Activated T-helper 9 cell treated with anti-CD3 and anti-CD28 coated beads, Interleukin-2, amount 50 U/mL, for 16 hours (primary cell): Measurements from ENCODE around the gene DTD1.

Experiments used
- DNase-seq: peaks from one replicate; pipeline ENCODE4 v3.0.0-alpha.2; 2020; ENCODE audit warnings: low read depth

The DTD1 gene

DNA sequence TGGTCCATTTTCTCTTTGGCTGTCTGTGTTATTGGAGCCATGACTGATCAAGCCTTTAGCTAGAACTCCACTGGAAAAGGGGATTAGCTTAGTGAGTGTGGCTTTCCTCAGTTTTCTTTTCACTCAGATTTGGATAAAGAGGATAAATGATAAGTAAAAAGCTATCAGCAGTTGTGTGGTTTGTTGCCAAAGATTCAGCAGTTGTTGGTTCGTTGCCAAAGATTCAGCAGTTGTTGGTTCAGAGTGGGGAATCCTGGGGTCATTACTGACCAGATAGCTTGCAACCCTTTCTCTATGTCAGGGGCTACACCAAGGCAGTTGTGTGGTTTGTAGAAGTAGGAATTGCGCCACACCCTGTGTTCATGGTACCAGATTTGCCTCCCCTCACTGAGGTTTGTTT, 118.1 kb downstream of the DTD1 start:
- no peak for DNase-seq

DNA sequence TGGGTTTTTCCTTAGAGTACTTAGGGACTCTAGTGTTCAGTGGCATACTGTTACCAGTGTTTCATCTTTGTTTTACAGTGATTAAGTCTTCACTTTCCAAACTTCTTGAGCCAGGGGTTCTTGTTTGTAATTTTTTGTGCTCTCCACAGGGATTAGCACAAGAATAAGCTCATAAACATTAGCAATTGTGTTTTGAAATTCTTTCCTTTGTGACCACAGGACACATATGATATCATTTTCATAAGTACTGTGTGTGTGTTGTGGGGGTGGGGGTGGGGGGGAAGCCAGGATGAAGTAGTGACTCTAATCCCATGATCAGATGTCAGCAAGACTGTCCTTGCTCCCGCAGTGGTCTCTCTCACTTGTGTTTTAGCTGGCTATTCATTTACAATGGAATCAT, 124.3 kb downstream of the DTD1 start:
- DNase-seq: no peak

DNA sequence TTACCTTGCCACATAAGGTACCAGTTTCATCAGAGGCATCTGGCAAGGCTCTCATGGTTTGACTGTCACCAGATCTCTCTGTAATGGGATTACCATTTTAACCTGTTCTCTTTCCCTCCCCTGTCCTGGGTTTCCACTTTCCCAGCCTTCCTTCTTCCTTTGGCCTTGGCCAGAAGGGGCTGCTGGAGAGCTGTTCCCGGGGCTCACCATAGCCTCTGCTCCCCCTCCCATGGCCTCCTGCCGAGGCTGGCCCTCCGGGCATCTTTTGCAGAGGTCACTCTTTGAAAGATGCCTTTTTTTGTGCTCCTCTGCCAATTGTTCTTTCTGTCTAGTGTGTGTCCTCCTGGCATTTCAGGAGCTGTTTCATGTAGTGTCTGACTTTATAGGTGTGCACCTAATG, 125.0 kb downstream of the DTD1 start:
- DNase-seq: no peak

DNA sequence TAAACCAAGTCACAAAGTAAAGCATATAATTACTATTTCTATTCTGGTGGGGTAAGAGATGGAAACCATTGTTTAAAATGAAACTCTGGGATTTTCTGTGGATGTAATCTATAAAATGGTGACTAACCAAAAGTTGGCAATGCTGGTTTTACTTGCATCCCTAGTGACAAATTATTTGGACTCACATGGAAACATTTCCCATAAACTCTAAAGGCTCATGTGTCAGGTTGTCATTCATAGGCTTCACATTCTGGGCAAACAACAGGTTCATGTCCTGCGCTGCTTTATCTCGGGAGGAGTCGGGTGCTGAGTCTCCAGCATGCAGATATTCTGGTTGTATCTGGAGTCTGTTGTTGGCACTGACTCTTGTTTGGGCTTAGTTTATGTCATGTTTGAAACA, 127.7 kb downstream of the DTD1 start:
- no peak for DNase-seq

DNA sequence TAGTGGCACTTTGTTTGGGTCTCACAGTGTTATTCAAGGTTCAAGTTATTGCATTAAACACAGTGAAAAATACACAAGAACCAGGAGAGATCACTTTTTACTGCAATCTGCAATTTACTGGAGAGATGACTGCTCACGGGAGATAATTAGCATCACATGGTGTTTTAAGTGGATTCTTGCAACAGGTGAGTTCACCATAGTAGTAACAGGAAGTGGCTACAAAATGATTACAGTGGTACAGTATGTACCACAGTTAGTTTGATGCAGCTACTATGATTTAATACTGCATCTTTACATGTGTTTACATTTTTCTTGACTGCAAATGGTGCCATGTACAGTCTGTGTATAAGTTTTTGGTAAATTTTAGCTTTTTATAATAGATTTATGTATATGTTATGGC, 129.2 kb downstream of the DTD1 start:
- no peak for DNase-seq

DNA sequence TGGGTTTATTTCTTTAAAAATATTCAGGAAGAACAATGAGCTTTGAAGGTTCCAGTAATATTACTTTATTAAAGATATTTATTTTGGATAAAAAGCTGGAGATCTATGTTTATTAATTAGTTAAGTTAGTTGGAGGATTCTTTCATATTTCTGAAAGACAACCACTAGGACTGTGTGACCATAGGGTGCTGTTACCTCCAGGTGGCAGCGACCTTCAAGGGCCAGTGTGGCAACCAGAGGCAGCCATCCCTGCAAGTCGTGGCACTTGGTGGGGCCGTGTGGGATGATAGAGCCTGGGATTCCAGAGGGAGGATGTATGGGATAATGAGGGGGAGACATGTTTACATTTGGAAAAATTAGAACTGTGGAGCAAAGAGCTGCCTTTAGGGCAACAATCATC, 130.3 kb downstream of the DTD1 start:
- DNase-seq: no peak

DNA sequence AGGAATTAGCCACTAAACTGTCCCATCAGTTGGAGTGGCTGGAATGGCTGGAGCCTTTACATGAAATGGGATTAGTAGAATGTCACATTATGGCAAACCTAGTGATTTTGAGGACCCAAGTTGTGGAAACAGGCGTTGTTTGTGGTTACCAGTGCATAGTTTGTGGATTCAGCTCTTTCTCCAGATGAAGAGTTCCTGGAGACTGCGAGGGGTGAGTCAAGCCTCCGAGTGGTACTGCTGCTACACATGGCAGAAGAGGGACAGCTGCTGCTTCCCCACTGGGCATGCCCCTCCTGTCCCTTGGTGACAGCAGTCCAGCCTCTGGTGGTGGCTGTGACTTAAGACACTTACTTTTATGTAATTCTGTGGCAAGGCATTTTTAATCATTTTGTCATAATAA, 131.6 kb downstream of the DTD1 start:
- DNase-seq: no peak

DNA sequence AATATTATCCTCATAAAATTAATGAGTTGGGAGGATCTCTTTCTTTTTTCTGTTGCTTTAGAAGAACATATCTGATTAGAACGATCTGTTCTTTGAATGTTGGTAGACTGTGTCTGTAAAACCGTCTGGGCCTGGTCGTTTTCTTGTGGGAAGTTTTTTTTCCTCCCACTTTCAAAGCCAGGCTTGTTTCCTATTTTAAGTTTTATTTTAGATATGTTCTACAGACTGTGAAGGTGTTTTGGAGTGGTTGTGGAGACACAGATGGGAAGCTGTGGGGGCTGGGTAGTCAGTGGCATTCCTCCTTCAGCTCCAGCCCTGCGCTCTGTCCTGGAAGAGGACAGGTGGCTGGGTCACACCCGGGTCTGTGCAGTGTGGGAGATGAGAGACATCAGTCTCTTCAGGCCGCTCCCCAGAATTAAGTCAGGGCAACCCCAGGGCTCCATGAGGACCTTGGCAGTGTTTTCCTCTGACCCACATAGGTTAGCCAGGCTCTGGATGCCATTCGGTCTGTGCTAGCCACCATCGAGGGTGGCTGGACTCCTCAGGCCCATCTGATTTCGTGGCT, 133.8 kb downstream of the DTD1 start:
- no peak for DNase-seq

DNA sequence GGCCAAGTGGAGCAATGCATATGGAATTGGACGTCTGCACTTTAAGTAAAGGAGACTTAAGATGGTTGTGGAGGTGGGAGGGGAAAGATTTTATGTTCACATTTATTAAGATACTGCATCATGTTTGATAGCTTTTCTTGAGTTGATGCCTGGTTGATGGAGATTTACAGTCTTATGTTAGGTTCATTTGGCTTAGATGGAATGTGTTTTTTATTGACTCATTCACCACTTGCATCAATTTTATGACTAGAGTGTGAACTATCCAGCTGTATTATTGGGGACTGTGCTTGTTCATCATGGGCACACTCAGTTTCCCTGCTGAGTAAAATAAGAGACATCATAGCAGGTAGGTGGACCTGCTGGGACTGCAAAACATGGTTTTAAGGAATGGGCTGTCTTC, 134.5 kb downstream of the DTD1 start:
- no peak for DNase-seq

DNA sequence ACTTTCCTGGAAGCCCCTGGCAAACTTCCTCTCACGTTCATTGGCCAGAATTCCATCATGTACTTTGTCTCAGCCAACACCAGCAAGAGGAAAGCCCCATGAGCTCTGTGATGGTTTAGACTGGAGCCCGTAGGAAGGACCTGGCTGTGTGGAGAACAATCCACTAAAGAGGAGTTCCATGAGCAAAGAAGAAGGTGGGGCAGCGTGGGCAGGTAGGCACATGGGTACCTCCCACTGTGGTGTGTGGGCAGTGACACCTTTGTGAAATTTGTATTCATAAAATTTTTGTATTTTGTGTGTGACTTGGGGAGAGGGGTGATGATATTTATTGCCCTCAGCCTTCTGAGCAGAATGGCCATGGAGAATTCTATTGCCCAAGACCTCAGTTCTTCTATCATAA, 136.2 kb downstream of the DTD1 start:
- no peak for DNase-seq

DNA sequence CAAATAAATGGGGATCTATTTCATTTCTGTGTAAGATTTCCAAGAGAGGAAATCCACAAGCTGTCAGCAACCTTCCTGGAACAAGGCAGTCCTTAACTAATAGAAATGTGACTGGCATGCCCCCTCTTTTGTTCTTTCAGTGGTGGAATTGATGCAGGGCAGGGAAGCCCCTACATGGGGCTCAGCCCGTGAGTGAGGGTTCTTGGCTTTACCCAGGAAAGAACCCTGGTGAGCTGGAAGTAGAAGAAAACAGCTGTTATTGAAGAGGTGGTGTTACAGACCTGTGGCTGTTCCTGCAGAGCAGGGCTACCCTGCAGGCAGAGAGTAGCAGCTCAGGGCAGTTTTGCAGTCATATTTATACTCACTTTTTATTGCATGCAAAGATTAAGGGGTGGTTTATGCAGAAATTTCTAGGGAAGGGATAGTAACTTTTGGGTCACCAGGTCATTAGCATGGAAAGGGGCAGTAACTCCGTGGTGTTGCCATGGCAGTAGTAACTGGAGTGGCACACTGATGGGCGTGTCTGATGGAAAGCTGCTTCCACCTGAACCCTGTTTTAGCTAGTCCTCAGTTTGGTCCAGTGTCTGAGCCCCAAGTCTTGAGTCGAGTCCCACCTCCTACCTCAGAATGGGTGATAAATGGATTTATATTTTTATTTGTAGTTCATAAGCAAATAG, 137.1 kb downstream of the DTD1 start:
- DNase-seq: no peak

DNA sequence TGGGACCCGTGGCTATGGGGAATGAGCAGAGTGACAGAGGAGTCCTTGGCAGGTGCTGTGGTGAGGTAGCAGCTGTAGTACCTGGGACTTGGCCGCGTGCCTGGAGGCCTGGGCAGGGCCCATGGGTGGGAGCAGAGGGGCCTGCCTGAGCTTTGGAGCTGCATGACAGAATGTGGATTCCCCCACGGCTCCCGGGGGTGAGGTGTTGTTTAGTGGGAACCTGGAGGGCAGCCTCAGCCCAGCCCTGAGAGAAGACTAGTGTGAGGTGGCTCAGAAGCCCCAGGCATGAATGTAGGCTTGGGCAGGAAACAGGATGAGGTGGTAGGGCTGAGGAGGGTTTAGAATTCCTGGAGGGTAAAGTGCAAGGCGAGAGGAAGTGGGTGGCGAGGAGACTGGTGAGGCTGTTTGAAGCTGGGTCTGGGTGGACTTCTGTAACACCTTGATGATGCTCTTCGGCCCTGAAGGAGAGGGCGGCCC, 139.2 kb downstream of the DTD1 start:
- DNase-seq: no peak

DNA sequence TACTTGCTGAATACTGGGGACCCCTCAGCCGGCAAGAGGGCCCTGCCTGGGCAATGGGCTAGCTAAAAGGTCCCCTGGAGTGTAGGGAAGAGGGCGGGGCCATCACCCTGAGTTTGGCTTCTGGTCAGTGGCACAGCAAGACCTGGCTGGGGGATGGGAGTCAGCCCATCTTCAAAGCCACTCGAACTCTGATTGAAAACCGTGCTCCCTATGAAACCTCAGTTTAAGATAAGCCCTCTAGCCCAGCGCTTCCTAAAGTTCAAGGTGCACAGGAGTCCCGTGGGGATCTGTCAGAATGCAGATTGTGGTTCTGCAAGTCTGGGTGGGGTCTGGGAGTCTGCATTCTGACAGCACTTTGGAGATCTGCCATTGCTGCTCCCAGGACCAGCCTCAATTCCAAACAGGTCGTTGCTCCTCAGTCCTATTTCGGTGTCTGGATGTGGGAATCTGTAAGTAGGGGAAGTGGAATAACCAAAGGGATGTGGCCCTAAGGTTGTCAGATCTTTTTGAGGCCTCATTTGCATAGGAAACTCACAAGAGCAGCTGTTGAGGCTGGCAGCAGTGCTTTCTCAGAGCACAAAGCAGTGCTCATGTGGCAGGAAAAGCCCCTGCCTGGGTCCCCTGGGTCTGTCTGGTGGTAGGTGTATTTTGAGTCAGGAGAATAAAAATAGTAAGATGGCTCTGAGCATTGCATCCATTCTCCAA, 140.5 kb downstream of the DTD1 start:
- no peak for DNase-seq

DNA sequence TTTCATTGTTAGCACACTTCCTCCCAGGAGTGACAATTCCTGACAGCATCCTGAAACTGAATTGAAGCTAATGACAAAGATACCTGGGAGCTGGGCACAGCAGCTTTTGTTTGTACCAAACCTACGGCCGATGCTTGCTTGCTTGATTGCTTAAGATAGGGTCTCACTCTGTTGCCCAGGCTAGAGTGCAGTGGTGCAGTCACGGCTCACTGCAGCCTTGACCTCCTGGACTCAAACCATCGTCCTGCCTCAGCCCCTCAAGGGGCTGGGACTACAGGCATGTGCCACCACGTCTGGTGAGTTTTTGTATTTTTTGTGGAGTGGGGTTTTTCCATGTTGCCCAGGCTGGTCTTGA, 141.0 kb downstream of the DTD1 start:
- no peak for DNase-seq

DNA sequence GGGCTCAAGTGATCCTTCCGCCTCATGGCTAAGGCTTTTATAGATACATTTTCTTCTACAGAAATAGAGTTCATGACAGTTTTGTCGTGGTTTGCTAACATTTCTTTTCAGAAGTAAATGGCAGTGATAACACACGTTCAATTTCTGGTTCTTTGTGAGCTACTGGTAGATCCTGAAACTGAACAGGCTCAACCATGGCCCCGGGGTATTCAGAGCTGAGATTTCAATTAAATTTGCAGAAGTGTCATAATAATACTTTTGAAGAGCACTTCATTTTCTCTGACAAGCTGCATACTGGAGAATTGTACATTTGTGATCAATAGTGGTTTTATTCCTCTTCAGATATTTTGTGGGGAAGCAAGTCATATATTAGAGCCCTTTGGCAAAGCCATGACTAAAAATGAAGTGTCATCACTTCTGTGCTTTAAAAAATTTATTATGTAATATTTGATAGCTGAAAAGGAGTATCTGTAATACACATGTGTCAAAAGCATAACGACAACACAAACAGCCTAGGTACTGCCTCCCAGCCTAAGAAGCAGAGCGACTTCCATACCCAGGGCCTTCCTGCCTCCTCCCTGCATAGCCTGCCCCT, 141.5 kb downstream of the DTD1 start:
- no peak for DNase-seq

DNA sequence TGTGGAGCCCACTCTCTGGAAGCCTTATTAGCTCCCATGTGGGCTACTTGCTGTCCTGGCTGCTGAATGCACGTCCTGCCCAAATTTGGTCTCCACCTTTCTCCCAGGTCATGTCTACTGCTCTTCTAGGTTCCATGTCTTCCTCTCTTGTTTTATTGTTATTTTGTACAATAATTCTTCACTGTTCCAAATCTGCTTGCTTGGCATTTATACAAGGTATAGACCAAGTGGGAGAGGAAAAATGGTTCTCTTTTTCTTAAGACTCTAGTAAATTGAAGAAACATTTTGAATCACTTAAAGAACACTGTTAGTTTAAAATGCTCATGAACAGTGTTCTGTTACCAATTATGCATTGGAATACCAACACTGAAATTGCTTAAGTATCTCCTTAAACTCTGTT, 144.1 kb downstream of the DTD1 start:
- no peak for DNase-seq

DNA sequence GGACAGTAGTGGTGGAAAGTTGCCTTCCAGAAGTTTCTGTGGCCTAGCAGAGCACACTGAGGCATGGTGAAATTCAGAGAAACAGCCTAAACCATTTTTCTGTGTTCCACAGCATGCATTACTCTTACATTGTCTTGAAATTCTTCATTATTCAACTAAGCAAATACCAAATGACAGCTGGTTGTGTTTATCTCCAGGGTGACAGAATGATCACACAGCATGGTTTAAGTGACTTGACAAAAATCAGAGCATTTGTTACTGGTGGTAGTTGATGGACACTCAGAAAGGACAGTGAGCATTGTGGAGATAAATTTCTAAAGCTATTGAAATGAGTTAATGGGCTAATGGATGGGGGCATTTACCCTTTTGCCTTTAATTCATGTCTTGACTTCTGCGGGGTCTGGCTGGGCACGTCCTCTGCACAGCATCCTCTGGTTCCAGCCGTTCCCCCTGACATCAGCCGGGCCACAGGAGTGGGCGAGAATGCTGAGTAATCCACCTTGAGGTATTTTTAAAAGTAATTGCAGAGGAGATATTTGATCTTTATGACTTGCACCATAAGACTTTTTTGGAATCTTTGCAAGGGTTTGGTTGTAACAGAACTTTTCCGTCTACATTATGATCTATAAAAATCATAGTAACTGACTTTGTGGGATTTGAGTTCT, 146.8 kb downstream of the DTD1 start:
- no peak for DNase-seq

DNA sequence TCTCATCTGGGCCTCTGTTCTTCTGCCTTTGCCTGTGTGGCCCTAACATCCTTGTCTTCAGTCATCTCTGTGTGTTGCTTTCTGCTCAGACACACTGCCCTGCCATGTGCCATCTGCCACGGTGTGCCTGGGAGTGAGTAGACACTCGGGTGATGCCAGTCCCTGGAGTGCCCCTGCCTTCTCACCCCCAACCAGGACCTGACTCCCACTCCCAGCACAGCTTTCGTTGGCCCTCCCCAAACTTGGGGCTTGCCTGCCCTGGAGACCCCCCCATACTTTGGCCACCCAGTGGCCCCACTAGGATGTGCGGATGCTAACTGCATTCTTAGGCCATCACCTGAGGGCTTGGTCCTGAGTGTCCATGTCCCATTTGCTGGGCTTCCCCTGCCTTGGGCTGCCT, 149.3 kb downstream of the DTD1 start:
- no peak for DNase-seq

DNA sequence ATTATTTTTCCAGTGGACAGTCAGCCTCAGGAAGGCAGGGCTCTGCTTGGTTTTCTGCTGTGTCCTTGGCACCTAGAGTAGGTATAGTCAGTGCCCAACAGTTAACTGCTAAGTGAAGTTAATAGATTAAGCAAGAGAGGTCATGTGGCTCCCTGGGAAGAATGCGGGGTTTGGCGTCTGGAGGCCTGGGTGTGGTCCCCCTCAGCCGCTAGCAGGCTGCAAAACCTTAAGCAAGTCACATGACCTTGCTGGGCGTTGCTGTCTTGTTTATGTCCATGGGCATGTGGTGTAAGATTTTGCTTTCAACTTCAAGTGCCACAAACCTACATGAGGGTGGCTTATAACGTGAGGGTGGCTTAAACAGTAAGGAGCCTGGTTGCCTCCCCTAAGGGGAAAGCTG, 150.2 kb downstream of the DTD1 start:
- no peak for DNase-seq

DNA sequence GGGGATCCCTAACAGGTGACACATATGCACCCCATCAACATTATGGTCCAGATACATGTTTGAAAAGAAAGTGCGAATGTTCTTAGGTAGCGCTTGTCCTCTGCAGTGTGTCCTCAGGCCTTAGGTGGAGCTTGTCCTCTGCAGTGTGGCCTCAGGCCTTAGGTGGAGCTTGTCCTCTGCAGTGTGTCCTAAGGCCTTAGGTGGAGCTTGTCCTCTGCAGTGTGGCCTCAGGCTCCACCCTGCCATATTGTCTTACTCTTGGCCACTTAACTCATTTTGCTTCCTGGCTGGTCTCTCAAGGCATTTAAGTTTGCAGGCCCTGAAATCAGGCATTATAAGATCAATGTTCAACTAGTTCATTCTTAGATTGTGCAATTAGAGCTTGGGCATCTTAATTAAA, 151.0 kb downstream of the DTD1 start:
- DNase-seq: no peak

DNA sequence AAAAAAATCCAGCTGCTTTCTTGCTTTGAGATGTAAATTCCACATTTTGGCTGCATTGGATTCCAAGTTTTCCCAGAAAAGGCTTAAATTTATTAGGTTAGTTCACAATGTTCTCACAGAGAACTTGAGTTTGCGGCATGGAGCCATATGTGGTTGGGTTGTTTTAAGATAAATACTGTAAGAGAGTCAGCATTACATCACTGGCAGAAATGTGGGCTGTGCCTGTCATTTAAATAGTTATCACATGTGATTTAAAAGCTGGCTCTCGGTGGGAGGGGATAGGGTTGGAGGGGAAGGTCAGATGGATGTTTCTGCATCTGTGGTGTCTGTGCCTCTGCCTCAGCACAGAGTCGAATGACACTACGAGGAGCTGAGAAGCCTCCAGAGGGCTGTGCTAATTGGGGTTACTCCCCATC, 151.9 kb downstream of the DTD1 start:
- no peak for DNase-seq

DNA sequence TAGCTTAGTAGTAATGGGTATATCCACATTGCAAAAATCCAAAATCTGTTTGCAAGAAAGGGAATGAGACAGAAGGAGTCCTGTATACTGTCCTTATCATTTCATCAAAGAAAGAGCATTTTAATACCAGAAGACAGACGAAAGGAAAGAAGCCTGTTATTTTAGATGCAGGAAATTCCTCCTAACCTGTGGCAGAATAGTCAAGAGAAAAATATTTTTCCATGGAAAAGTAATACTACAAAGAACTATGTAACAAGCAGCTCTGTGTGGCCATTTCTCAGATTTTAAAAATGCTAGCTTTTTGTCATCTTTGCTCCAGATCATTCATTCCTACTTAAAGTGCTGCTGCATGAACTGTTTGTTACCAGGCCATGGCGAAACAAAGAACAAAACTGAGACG, 152.9 kb downstream of the DTD1 start:
- no peak for DNase-seq

DNA sequence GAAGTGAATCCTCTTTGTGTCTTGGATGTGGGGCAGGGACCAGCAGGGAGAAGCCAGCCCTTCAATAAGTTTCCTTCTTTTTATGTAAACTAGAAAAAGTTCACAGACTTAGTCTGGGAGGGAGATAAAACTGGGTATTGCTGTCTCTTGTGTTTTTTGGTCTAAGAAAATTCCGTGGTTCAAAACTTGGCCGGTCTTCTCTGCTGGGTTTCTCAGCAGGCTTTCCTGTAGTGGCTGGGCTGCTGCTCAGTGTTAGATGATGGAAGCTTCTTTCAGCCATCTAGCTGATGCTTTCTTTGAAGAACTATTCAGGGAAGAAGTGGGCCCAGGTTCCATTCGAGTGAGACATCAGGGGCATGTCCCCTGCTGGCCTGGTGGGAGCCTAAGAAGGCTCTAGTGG, 155.0 kb downstream of the DTD1 start:
- no peak for DNase-seq
